IMR-90 (cell line): ENCODE data around the gene CLC. TPM values are rescaled to one million over a fixed set of nuclear protein-coding genes. Genes with fewer than 3 reads are reported as not detected.

ENCODE experiments used
- ATAC-seq: fragments of 200-7000 bp; cut with Tn5 transposase; 2 replicates; pipeline ENCODE4 v1.9.1; 2020; ENCODE audit warnings: low read depth, mild to moderate bottlenecking, moderate library complexity
- BruUV-seq: library from RNA; stranded (reverse); fragments of 400-500 nt; replicated peaks from 2 replicates; lab custom pipeline; 2021; lab: Mats Ljungman, UMichigan
- CTCF ChIA-PET: fragments of 300-600 bp; formaldehyde crosslinking; extraction: SDS; loops from one replicate; lab custom pipeline; 2021; ENCODE audit warnings: antibody characterized with exemption; lab: Yijun Ruan, JAX
- POLR2A ChIA-PET: fragments of 300-600 bp; sonication (Branson Sonifier 250); formaldehyde crosslinking; loops from one replicate; lab custom pipeline; 2022; ENCODE audit warnings: antibody characterized with exemption; ENCODE audit not compliant: unreplicated experiment; lab: Charles Lee
- DNase-seq: peaks from one replicate; pipeline ENCODE4 v3.0.0; 2013
- H2AFZ ChIP-seq: replicated peaks from 2 replicates; pipeline ENCODE3; 2013; ENCODE audit warnings: low read length, mild to moderate bottlenecking; ENCODE audit not compliant: poor library complexity
- H2AK5ac ChIP-seq: 2 replicates; pipeline ENCODE4 v1.6.1; 2013; ENCODE audit warnings: low read depth, low read length, inconsistent platforms
- H2AK9ac ChIP-seq: replicated peaks from 2 replicates; pipeline ENCODE3; 2013; ENCODE audit warnings: mild to moderate bottlenecking, low read depth, low read length, moderate library complexity; ENCODE audit not compliant: poor library complexity
- H2BK120ac ChIP-seq: 2 replicates; pipeline ENCODE4 v1.6.1; 2013; ENCODE audit warnings: low read depth, low read length, inconsistent platforms
- H2BK15ac ChIP-seq: 3 replicates; pipeline ENCODE4 v1.6.1; 2013; ENCODE audit warnings: low read depth, low read length, inconsistent platforms
- H2BK20ac ChIP-seq: 2 replicates; pipeline ENCODE4 v1.6.1; 2013; ENCODE audit warnings: low read depth, mild to moderate bottlenecking, inconsistent platforms, low read length, moderate library complexity
- H2BK5ac ChIP-seq: 2 replicates; pipeline ENCODE4 v1.6.1; 2013; ENCODE audit warnings: mild to moderate bottlenecking, low read depth, low read length, inconsistent platforms; ENCODE audit not compliant: poor library complexity, severe bottlenecking
- H3K14ac ChIP-seq: replicated peaks from 2 replicates; pipeline ENCODE4 v1.6.1; 2013; ENCODE audit warnings: low read depth, low read length, inconsistent platforms
- H3K18ac ChIP-seq: 2 replicates; pipeline ENCODE4 v1.6.1; 2013; ENCODE audit warnings: low read depth, low read length, control low read depth
- H3K23ac ChIP-seq: 2 replicates; pipeline ENCODE4 v1.6.1; 2013; ENCODE audit warnings: low read depth, low read length, inconsistent platforms
- H3K27ac ChIP-seq: 2 replicates; pipeline ENCODE4 v1.5.1; 2013; ENCODE audit warnings: mild to moderate bottlenecking, control low read depth, low read length; ENCODE audit not compliant: insufficient read depth
- H3K27me3 ChIP-seq: 2 replicates; pipeline ENCODE4 v1.6.1; 2013; ENCODE audit warnings: low read length; ENCODE audit not compliant: control insufficient read depth, insufficient read depth
- H3K36me3 ChIP-seq: 2 replicates; pipeline ENCODE4 v1.6.1; 2013; ENCODE audit warnings: low read length, mixed read lengths; ENCODE audit not compliant: control insufficient read depth, insufficient read depth
- H3K4ac ChIP-seq: 2 replicates; pipeline ENCODE4 v1.6.1; 2013; ENCODE audit warnings: low read depth, low read length, inconsistent platforms
- H3K4me1 ChIP-seq: 2 replicates; pipeline ENCODE4 v1.6.1; 2013; ENCODE audit warnings: low read length, mixed read lengths; ENCODE audit not compliant: control insufficient read depth, insufficient read depth
- H3K4me2 ChIP-seq: 2 replicates; pipeline ENCODE4 v1.6.1; 2013; ENCODE audit warnings: low read depth, mild to moderate bottlenecking, control low read depth, low read length, moderate library complexity
- H3K4me3 ChIP-seq: 2 replicates; pipeline ENCODE4 v1.5.1; 2013; ENCODE audit warnings: low read depth, mild to moderate bottlenecking, control low read depth, low read length, moderate library complexity; ENCODE audit not compliant: insufficient read depth
- H3K56ac ChIP-seq: 2 replicates; pipeline ENCODE4 v1.6.1; 2013; ENCODE audit warnings: low read length, inconsistent platforms; ENCODE audit not compliant: insufficient read depth; ENCODE audit errors: extremely low read depth
- H3K79me1 ChIP-seq, 2 experiments: 2 replicates each; pipeline ENCODE4 v1.6.1; 2013; ENCODE audit warnings: low read length in 2 of 2, inconsistent platforms in 1 of 2, low read depth in 1 of 2
- H3K9ac ChIP-seq: 2 replicates; pipeline ENCODE4 v1.6.1; 2013; ENCODE audit warnings: low read depth, low read length, control low read depth
- H3K9me1 ChIP-seq: 2 replicates; pipeline ENCODE4 v1.6.1; 2013; ENCODE audit warnings: low read length, inconsistent platforms; ENCODE audit not compliant: insufficient read depth
- H3K9me3 ChIP-seq: 2 replicates; pipeline ENCODE4 v1.6.1; 2013; ENCODE audit warnings: low read length; ENCODE audit not compliant: control insufficient read depth, insufficient read depth
- H4K20me1 ChIP-seq: 2 replicates; pipeline ENCODE4 v1.6.1; 2013; ENCODE audit warnings: low read length, inconsistent platforms; ENCODE audit not compliant: insufficient read depth
- H4K5ac ChIP-seq: 2 replicates; pipeline ENCODE4 v1.6.1; 2013; ENCODE audit warnings: mild to moderate bottlenecking, low read depth, low read length, control low read depth
- H4K8ac ChIP-seq, 2 experiments: 2 replicates each; pipeline ENCODE4 v1.6.1; 2013; ENCODE audit warnings: low read depth in 2 of 2, low read length in 2 of 2, control low read depth in 1 of 2, inconsistent platforms in 1 of 2
- H4K91ac ChIP-seq: 2 replicates; pipeline ENCODE4 v1.6.1; 2013; ENCODE audit warnings: low read depth, low read length, inconsistent platforms; ENCODE audit not compliant: insufficient read depth
- RAD21 ChIP-seq: IDR thresholded peaks from 2 replicates; pipeline ENCODE4 v1.6.1; 2012; ENCODE audit warnings: low read length, improper control_type of control experiment
- RCOR1 ChIP-seq: IDR thresholded peaks from 2 replicates; pipeline ENCODE4 v1.6.1; 2012; ENCODE audit warnings: mild to moderate bottlenecking, low read length, improper control_type of control experiment; ENCODE audit not compliant: insufficient replicate concordance
- WGBS, 2 experiments: methylation state at CpG; one replicate each; pipeline versions ENCODE4 v1.1.5 to v1.1.7; 2013; ENCODE audit warnings: missing lambda C conversion rate in 2 of 2; ENCODE audit not compliant: insufficient read length in 1 of 2; ENCODE audit errors: extremely low coverage in 2 of 2; 5-methylcytosine and 5-hydroxymethylcytosine counted together
- dilution Hi-C: fragments of 300-500 bp; cut with HindIII; formaldehyde crosslinking; loops from one replicate; pipeline ENCODE4 v1.14.3; 2018; ENCODE audit warnings: low sequenced_read_pairs; ENCODE audit not compliant: unreplicated experiment
- in situ Hi-C: fragments of 300-500 bp; cut with MboI; formaldehyde crosslinking; loops from 3 replicates; pipeline ENCODE4 v1.14.3; 2019; ENCODE audit warnings: low sequenced_read_pairs, inconsistent platforms, mixed read lengths
- intact Hi-C: fragments of 100-400 bp; cut with micrococcal nuclease; formaldehyde crosslinking; loops from 2 replicates; pipeline ENCODE4 v1.10.0; 2022
- polyA plus RNA-seq, 3 experiments: library from polyadenylated mRNA; depleted of rRNA; stranded (reverse); fragments of >200 nt; gene quantifications; 2 replicates each; pipeline ENCODE4 v1.2.3, GENCODE V29; 2012; ENCODE audit warnings: low replicate concordance in 1 of 3
- total RNA-seq: library from RNA; depleted of rRNA; stranded (reverse); fragments of >200 nt; gene quantifications from 2 replicates; pipeline ENCODE4 v1.2.3, GENCODE V29; 2012
- TF ChIP-seq, protein P1 (sequence below): fragments of 150-350 bp; IDR thresholded peaks from 2 replicates; pipeline ENCODE4 v1.6.1; 2016; ENCODE audit warnings: low read depth, mild to moderate bottlenecking, low read length, moderate library complexity, borderline replicate concordance

The CLC gene
- total and polyA plus RNA-seq, 2 of the 4 experiments (the other 2 are of a cell fraction): not detected

DNA sequence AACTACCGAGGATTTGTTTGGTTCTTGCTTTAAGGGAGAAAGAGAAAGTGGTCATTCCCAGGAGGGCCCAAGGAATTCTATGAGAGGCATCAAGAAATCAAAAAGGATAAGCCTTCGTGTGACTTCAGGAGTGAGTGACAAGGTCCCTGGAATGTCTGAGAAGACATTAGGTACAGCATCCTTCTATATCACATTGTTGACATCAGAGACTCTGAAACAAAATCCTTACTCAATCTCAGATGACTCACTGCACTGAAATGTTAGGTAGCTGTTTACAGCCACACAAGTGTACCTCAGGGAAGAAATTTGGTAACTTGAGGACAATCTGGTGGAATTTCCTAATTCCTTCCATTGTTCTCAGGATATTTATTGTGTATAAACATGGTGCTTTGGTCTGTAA lies 41.4 kb downstream of the CLC start:
- ChIA-PET CTCF (no interaction called here), POLR2A (no interaction called here)
- no peak overlapping the region for H3K4ac ChIP-seq
- no peak overlapping the region for H2BK120ac ChIP-seq
- in situ Hi-C loops: no loop called here
- no peak for DNase-seq
- H3K27ac ChIP-seq: no peak overlapping the region
- H2BK5ac ChIP-seq: no peak overlapping the region
- no peaks in the 10 kb centered on the region for H3K79me1 ChIP-seq
- no peaks in the 10 kb centered on the region for H3K4me1 ChIP-seq
- H3K14ac ChIP-seq: no peak overlapping the region
- H2AK5ac ChIP-seq: no peak overlapping the region
- H3K9ac ChIP-seq: no peak overlapping the region
- no peak overlapping the region for H2BK20ac ChIP-seq
- no peak overlapping the region for H2AFZ ChIP-seq
- intact Hi-C loops: no loop called here
- H4K5ac ChIP-seq: no peak overlapping the region
- no peak overlapping the region for H2BK15ac ChIP-seq
- ATAC-seq: no peak
- no peaks in the 10 kb centered on the region for H3K9me3 ChIP-seq
- H3K36me3 ChIP-seq: no peaks in the 10 kb centered on the region
- H3K4me3 ChIP-seq: no peak overlapping the region
- H3K4me2 ChIP-seq: no peak overlapping the region
- no peaks in the 10 kb centered on the region for H3K9me1 ChIP-seq
- no peak overlapping the region for H2AK9ac ChIP-seq
- H4K20me1 ChIP-seq: no peaks in the 10 kb centered on the region
- H4K8ac ChIP-seq: no peak overlapping the region
- TF ChIP-seq, protein P1, sequence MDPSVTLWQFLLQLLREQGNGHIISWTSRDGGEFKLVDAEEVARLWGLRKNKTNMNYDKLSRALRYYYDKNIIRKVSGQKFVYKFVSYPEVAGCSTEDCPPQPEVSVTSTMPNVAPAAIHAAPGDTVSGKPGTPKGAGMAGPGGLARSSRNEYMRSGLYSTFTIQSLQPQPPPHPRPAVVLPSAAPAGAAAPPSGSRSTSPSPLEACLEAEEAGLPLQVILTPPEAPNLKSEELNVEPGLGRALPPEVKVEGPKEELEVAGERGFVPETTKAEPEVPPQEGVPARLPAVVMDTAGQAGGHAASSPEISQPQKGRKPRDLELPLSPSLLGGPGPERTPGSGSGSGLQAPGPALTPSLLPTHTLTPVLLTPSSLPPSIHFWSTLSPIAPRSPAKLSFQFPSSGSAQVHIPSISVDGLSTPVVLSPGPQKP: no peak
- TF ChIP-seq RCOR1: no peak
- no peak for TF ChIP-seq RAD21
- no peak overlapping the region for H3K23ac ChIP-seq
- no CpG with 5 or more reads among the region's 2 CpGs for WGBS, 2 experiments
- dilution Hi-C loops: no loop called here
- BruUV-seq: no TSS peak
- no peak overlapping the region for H3K18ac ChIP-seq
- H4K91ac ChIP-seq: no peak overlapping the region
- H3K56ac ChIP-seq: no peak overlapping the region
- no peaks in the 10 kb centered on the region for H3K27me3 ChIP-seq
